CD4-positive, alpha-beta T cell (primary cell): ENCODE measurements around the gene PPP4R4. TPM values are rescaled to one million over a fixed set of nuclear protein-coding genes. Genes with fewer than 3 reads are reported as not detected.

Source experiments
- ATAC-seq: fragments of 200-7000 bp; cut with Tn5 transposase; one replicate; pipeline ENCODE4 v1.10.0; 2022; ENCODE audit warnings: mild to moderate bottlenecking; ENCODE audit not compliant: poor library complexity
- CTCF ChIA-PET: fragments of 350-600 bp; sonication (Branson Sonifier 250); formaldehyde crosslinking; loops from one replicate; lab custom pipeline; 2021; ENCODE audit warnings: antibody characterized with exemption, inconsistent platforms; lab: Charles Lee
- POLR2A ChIA-PET: fragments of 350-600 bp; sonication (Branson Sonifier 250); formaldehyde crosslinking; loops from one replicate; lab custom pipeline; 2021; ENCODE audit warnings: antibody characterized with exemption, inconsistent platforms; lab: Charles Lee
- DNase-seq, 14 experiments: peaks; one replicate each; pipeline ENCODE4 v3.0.0-alpha.2; 2013 to 2020; ENCODE audit warnings: mixed read lengths in 2 of 14
- H3K27ac ChIP-seq, 2 donors: one replicate each; pipeline versions ENCODE4 v1.5.1 to v1.7.0; 2013; ENCODE audit warnings: low read length in 2 of 2, low read depth in 1 of 2, mild to moderate bottlenecking in 1 of 2
- H3K27me3 ChIP-seq, 2 experiments: 1 replicate in 1 of 2; 2 replicates in 1 of 2; pipeline versions ENCODE4 v1.6.1 to v1.7.0; 2013; ENCODE audit warnings: low read length in 2 of 2, control low read depth in 1 of 2, mild to moderate bottlenecking in 1 of 2, moderate library complexity in 1 of 2; ENCODE audit not compliant: insufficient read depth in 2 of 2, control insufficient read depth in 1 of 2
- H3K36me3 ChIP-seq: one replicate; pipeline ENCODE4 v1.6.1; 2013; ENCODE audit warnings: low read length, control low read depth; ENCODE audit not compliant: insufficient read depth
- H3K4me1 ChIP-seq: one replicate; pipeline ENCODE4 v1.6.1; 2013; ENCODE audit warnings: low read length, control low read depth; ENCODE audit not compliant: insufficient read depth
- H3K4me3 ChIP-seq: one replicate; pipeline ENCODE4 v1.5.1; 2013; ENCODE audit warnings: mild to moderate bottlenecking, low read length, moderate library complexity
- H3K9me3 ChIP-seq, 2 experiments: 1 replicate in 1 of 2; 2 replicates in 1 of 2; pipeline versions ENCODE4 v1.6.1 to v1.7.0; 2013; ENCODE audit warnings: low read length in 2 of 2, mild to moderate bottlenecking in 2 of 2, control low read depth in 1 of 2, moderate library complexity in 1 of 2; ENCODE audit not compliant: control insufficient read depth in 1 of 2, insufficient read depth in 1 of 2
- H3K27ac Mint-ChIP-seq: one replicate; pipeline ENCODE4 v1.8.0; 2020; ENCODE audit warnings: mixed read lengths
- H3K27me3 Mint-ChIP-seq: one replicate; pipeline ENCODE4 v1.8.0; 2021; ENCODE audit warnings: mixed read lengths
- H3K36me3 Mint-ChIP-seq: one replicate; pipeline ENCODE4 v1.8.0; 2021; ENCODE audit warnings: low read depth, mixed read lengths
- H3K4me1 Mint-ChIP-seq: one replicate; pipeline ENCODE4 v1.8.0; 2021; ENCODE audit warnings: low read depth, mixed read lengths
- H3K4me3 Mint-ChIP-seq: one replicate; pipeline ENCODE4 v1.8.0; 2020; ENCODE audit warnings: mild to moderate bottlenecking, mixed read lengths
- H3K9me3 Mint-ChIP-seq: one replicate; pipeline ENCODE4 v1.8.0; 2020; ENCODE audit warnings: mixed read lengths
- CTCF ChIP-seq: fragments of 200-600 bp; IDR thresholded peaks from one replicate; pipeline ENCODE4 v1.8.0; 2022; ENCODE audit warnings: antibody characterized with exemption, mild to moderate bottlenecking
- intact Hi-C, 2 experiments: fragments of 100-400 bp; cut with DNase I in 1 of 2; cut with micrococcal nuclease in 1 of 2; formaldehyde crosslinking; loops; one replicate each; pipeline versions ENCODE4 v1.15.1 to v1.9.0; 2023 to 2025; cut with DNase I, micrococcal nuclease
- total RNA-seq, 174 experiments: library from RNA in 2 of 174; stranded (reverse) in 2 of 174; gene quantifications; one replicate each; pipeline ENCODE4 v1.2.3 and lab custom pipeline; 2021 to 2026

Gene PPP4R4
- total RNA-seq, 2 experiments from 2014 or later: 3.5 to 4.3 TPM

- TF ChIP-seq CTCF: no peak
- Histone ChIP-seq H3K27me3 (no peaks in the 10 kb centered on the region), H3K4me1 (peaks cover 18% of the 10 kb centered on the region), H3K27ac (no peak overlapping the region), H3K9me3 (no peaks in the 10 kb centered on the region), H3K4me3 (peak overlapping the region; percentile 73), H3K36me3 (no peaks in the 10 kb centered on the region)
- Mint-ChIP-seq H3K4me1 (peaks cover 20% of the 10 kb centered on the region), H3K9me3 (no peaks in the 10 kb centered on the region), H3K36me3 (peaks cover 4% of the 10 kb centered on the region), H3K4me3 (peak overlapping the region; percentile 88), H3K27ac (peak overlapping the region; percentile 45), H3K27me3 (no peaks in the 10 kb centered on the region)
- ATAC-seq (peak; percentile 47), DNase-seq (peak in 5 of 14 experiments; percentile 26 to 73 (median 63))
- intact Hi-C loops: loop anchor here in 1 of 2 experiments (2.0 to 10.0 kb wide), 2 partner anchors 47 to 425 kb away; no protein-coding TSS in a partner anchor
- POLR2A ChIA-PET: interaction anchor here (1.1 to 4.7 kb wide), 3 partner anchors 44 to 52 kb away, joined by 4 to 33 read pairs (median 9); partner anchors contain the start of genes DDX24, IFI27L1 and PPP4R4
- CTCF ChIA-PET: interaction anchor here (0.8 to 1.7 kb wide), 5 partner anchors 44 to 159 kb away, joined by 3 to 6 read pairs (median 3); partner anchors contain the start of gene PPP4R4
Observed at GRCh38 chr14:94129758-94130414, 44.2 kb upstream of the PPP4R4 start.

GRCh38 chr14:94132285-94132887, 41.7 kb upstream of the PPP4R4 start:
- ChIA-PET POLR2A (interaction anchor here (0.6 to 4.7 kb wide), 6 partner anchors 28 to 96 kb away, joined by 3 to 33 read pairs (median 4); partner anchors contain the start of genes DDX24, IFI27L1 and PPP4R4), CTCF (interaction anchor here (0.6 to 2.2 kb wide), 10 partner anchors 8 to 193 kb away, joined by 3 to 16 read pairs (median 4); partner anchors contain the start of genes DDX24 and IFI27L1)
- ATAC-seq (peak; percentile 33), DNase-seq (peak; percentile 23 to 82 (median 48))
- Histone ChIP-seq H3K27ac (no peak overlapping the region), H3K27me3 (peaks cover 0 to 3% of the 10 kb centered on the region in 2 experiments), H3K9me3 (peaks cover 4 to 9% of the 10 kb centered on the region in 2 experiments), H3K4me1 (peaks cover 22% of the 10 kb centered on the region), H3K36me3 (no peaks in the 10 kb centered on the region), H3K4me3 (no peak overlapping the region)
- Mint-ChIP-seq H3K27me3 (peaks cover 7% of the 10 kb centered on the region), H3K27ac (no peak overlapping the region), H3K4me1 (peaks cover 20% of the 10 kb centered on the region), H3K9me3 (no peaks in the 10 kb centered on the region), H3K36me3 (no peaks in the 10 kb centered on the region), H3K4me3 (peak overlapping the region; percentile 13)
- intact Hi-C loops: loop anchor here (1.0 to 10.0 kb wide), 5 partner anchors 48 to 422 kb away; partner anchors contain the start of genes DDX24 (in 1 of the 2) and IFI27L1 (in 1 of the 2)
- peak; percentile 87 for TF ChIP-seq CTCF

GRCh38 chr14:94135476-94135875, 38.6 kb upstream of the PPP4R4 start:
- no peak overlapping the region for H3K27ac Mint-ChIP-seq
- Histone ChIP-seq H3K36me3 (no peaks in the 10 kb centered on the region), H3K27ac (no peak overlapping the region), H3K4me3 (no peak overlapping the region), H3K4me1 (peaks cover 4% of the 10 kb centered on the region), H3K9me3 (peaks cover 4 to 9% of the 10 kb centered on the region in 2 experiments), H3K27me3 (peaks cover 0 to 3% of the 10 kb centered on the region in 2 experiments)
- no peaks in the 10 kb centered on the region for H3K9me3 Mint-ChIP-seq
- ChIA-PET POLR2A (no interaction called here), CTCF (no interaction called here)
- ATAC-seq (no peak), DNase-seq (no peak)
- intact Hi-C loops: loop anchor here in 1 of 2 experiments (10.0 kb wide), 1 partner anchor 419 kb away; no protein-coding TSS in a partner anchor
- H3K36me3 Mint-ChIP-seq: no peaks in the 10 kb centered on the region
- TF ChIP-seq CTCF: no peak
- no peaks in the 10 kb centered on the region for H3K4me1 Mint-ChIP-seq
- H3K27me3 Mint-ChIP-seq: peaks cover 10% of the 10 kb centered on the region
- no peak overlapping the region for H3K4me3 Mint-ChIP-seq
